Skeletal muscle tissue (tissue), 5 donors: Measurements from ENCODE around the gene CLSTN3. TPM values are rescaled to one million over a fixed set of nuclear protein-coding genes. Genes with fewer than 3 reads are reported as not detected.
A peak's percentile ranks its signal among the peaks of the same experiment; 100 is the strongest.

ENCODE experiments used
- H3K27ac ChIP-seq: one replicate; pipeline ENCODE4 v1.7.0; 2013; ENCODE audit warnings: mild to moderate bottlenecking, low read depth, low read length, inconsistent platforms
- H3K27me3 ChIP-seq, 3 donors: one replicate each; pipeline ENCODE4 v1.7.0; 2013; ENCODE audit warnings: low read length in 3 of 3; ENCODE audit not compliant: control insufficient read depth in 3 of 3, insufficient read depth in 3 of 3
- H3K36me3 ChIP-seq, 3 donors: one replicate each; pipeline ENCODE4 v1.7.0; 2013; ENCODE audit warnings: low read length in 3 of 3; ENCODE audit not compliant: control insufficient read depth in 3 of 3, insufficient read depth in 3 of 3
- H3K4me1 ChIP-seq, 3 donors: one replicate each; pipeline ENCODE4 v1.7.0; 2013; ENCODE audit warnings: low read length in 3 of 3, mild to moderate bottlenecking in 3 of 3; ENCODE audit not compliant: control insufficient read depth in 3 of 3, insufficient read depth in 3 of 3
- H3K4me3 ChIP-seq, 3 donors: one replicate each; pipeline ENCODE4 v1.7.0; 2013; ENCODE audit warnings: low read length in 3 of 3
- H3K9ac ChIP-seq, 3 donors: one replicate each; pipeline ENCODE4 v1.7.0; 2013; ENCODE audit warnings: low read length in 3 of 3, mild to moderate bottlenecking in 3 of 3, moderate library complexity in 2 of 3, low read depth in 1 of 3
- H3K9me3 ChIP-seq, 3 donors: one replicate each; pipeline ENCODE4 v1.7.0; 2013; ENCODE audit warnings: low read length in 3 of 3; ENCODE audit not compliant: control insufficient read depth in 3 of 3
- small RNA-seq: library from RNA; depleted of rRNA; stranded (forward); fragments of <200 nt; gene quantifications from one replicate; pipeline ENCODE3, GENCODE V24; 2014
- total RNA-seq: library from RNA; depleted of rRNA; stranded (reverse); fragments of >200 nt; gene quantifications from one replicate; pipeline ENCODE4 v1.2.3, GENCODE V29; 2014
- donor health status: Osteomylitis.

CLSTN3 gene
- total RNA-seq, 1 donor from 2014 or later, result 15.1 TPM

DNA sequence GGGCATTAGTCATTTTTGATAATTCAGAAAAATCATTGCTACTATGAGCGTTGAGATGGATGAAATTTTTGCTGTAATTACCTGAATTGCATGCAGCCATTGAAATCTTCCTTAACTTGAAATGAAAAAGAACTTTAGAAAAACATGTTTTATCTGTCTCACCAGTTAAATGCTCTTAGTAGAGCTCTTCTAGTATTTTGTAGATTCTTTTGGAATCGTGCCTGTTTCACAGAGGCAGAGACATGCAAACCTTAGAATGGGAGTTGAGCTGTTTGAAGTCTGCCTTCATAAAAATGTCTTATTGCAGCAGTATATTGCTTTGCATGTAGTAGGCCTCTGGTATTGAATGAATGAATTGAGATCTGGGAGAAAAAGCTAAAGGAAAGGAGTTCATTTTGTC lies 63.5 kb downstream of the CLSTN3 start:
- Histone ChIP-seq H3K9me3 (no peaks in the 10 kb centered on the region), H3K27ac (no peak overlapping the region), H3K36me3 (peaks cover 10 to 18% (median 18%) of the 10 kb centered on the region in 3 donors), H3K9ac (no peak overlapping the region), H3K4me1 (peaks cover 10 to 15% (median 14%) of the 10 kb centered on the region in 3 donors), H3K27me3 (no peaks in the 10 kb centered on the region), H3K4me3 (no peak overlapping the region)

- H3K36me3 ChIP-seq, result peaks cover 21 to 39% (median 31%) of the 10 kb centered on the region in 3 donors
- no peak overlapping the region for H3K4me3 ChIP-seq
- H3K27me3 ChIP-seq, result no peaks in the 10 kb centered on the region
- H3K27ac ChIP-seq, result no peak overlapping the region
- H3K9ac ChIP-seq, result no peak overlapping the region
- H3K9me3 ChIP-seq, result no peaks in the 10 kb centered on the region
- no peaks in the 10 kb centered on the region for H3K4me1 ChIP-seq
Measured at GRCh38 chr12:7197841-7198240, 67.7 kb downstream of the CLSTN3 start.

- Histone ChIP-seq H3K27ac (no peak overlapping the region), H3K27me3 (no peaks in the 10 kb centered on the region), H3K9ac (no peak overlapping the region), H3K4me3 (no peak overlapping the region), H3K36me3 (peaks cover 34 to 57% (median 55%) of the 10 kb centered on the region in 3 donors), H3K4me1 (peaks cover under 1 to 5% (median 4%) of the 10 kb centered on the region in 3 donors), H3K9me3 (no peaks in the 10 kb centered on the region)
Measured at GRCh38 chr12:7203109-7203508, 72.9 kb downstream of the CLSTN3 start.

- peaks cover 6 to 10% (median 8%) of the 10 kb centered on the region in 3 donors for H3K4me1 ChIP-seq
Measured at GRCh38 chr12:7205091-7205490, 74.9 kb downstream of the CLSTN3 start.

GRCh38 chr12:7206691-7207090 lies 76.5 kb downstream of the CLSTN3 start:
- no peak overlapping the region for H3K4me3 ChIP-seq

More at GRCh38 chr12:7205091-7205490, 74.9 kb downstream of the CLSTN3 start:
- Histone ChIP-seq H3K4me3 (no peak overlapping the region), H3K27ac (no peak overlapping the region), H3K36me3 (peaks cover 52 to 71% (median 69%) of the 10 kb centered on the region in 3 donors), H3K27me3 (no peaks in the 10 kb centered on the region), H3K9ac (no peak overlapping the region), H3K9me3 (no peaks in the 10 kb centered on the region)

DNA sequence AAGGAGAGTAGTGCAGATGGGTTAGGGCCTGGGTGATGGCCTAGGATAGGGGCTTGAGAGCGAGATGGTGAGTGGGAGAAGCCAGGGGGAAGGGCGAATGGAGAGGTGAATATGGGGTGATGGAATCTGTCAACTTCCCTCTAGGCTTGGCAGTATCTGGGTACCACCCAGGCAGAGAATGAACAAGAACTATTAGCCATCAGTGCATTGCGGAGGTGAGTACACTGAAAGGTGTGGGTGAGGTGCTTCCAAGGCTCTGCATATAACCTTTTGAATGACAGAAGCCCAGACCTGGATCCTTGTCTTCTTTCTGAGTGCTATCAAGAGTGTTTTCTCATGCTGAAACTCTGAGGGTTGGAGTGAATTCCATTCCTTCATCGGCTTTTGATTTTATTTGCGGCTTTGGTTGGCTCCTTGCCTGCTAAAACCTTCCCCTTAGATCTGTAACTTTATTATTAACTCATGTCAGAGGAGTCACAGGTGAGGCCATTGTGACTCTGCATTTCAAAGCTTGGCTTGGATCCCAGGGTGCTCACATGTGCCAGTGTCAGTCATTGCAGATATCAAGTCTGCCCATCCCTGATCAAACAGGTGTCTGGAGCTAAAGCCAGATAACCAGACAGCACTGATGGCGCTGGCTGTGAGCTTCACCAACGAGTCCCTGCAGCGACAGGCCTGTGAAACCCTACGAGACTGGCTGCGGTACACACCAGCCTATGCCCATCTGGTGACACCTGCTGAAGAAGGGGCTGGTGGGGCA lies 77.9 kb downstream of the CLSTN3 start:
- peak overlapping the region in 1 of 3 donors; percentile 17 for H3K4me3 ChIP-seq
- H3K9me3 ChIP-seq, result no peaks in the 10 kb centered on the region
- peak overlapping the region; percentile 70 for H3K27ac ChIP-seq
- H3K36me3 ChIP-seq, result peaks cover 49 to 68% (median 68%) of the 10 kb centered on the region in 3 donors
- H3K9ac ChIP-seq, result no peak overlapping the region
- peaks cover 6 to 10% (median 8%) of the 10 kb centered on the region in 3 donors for H3K4me1 ChIP-seq
- no peaks in the 10 kb centered on the region for H3K27me3 ChIP-seq

More at GRCh38 chr12:7206691-7207090, 76.5 kb downstream of the CLSTN3 start:
- Histone ChIP-seq H3K27me3 (no peaks in the 10 kb centered on the region), H3K4me1 (peaks cover 6 to 10% (median 8%) of the 10 kb centered on the region in 3 donors), H3K27ac (no peak overlapping the region), H3K9me3 (no peaks in the 10 kb centered on the region), H3K36me3 (peaks cover 58 to 77% (median 72%) of the 10 kb centered on the region in 3 donors), H3K9ac (no peak overlapping the region)

Small RNAs within 50 kb of the gene (small RNA-seq; reads per million reads assigned to genes)
- not detected for gene RNU6-485P

Other genes starting within 250 kb of the CLSTN3 start
- 12.5 TPM for gene LRRC23, start 225.5 kb upstream of the CLSTN3 start, total RNA-seq
- gene ENO2, start 215.8 kb upstream of the CLSTN3 start, total RNA-seq, result 2.6 TPM
- gene ATN1, start 202.4 kb upstream of the CLSTN3 start, total RNA-seq, result 7.3 TPM
- not detected for gene RNU7-1, start 186.6 kb upstream of the CLSTN3 start, total RNA-seq
- 205 TPM for gene C12orf57, start 186.3 kb upstream of the CLSTN3 start, total RNA-seq
- gene PTPN6, start 179.0 kb upstream of the CLSTN3 start, total RNA-seq, result 7.8 TPM
- gene PHB2, start 159.7 kb upstream of the CLSTN3 start, total RNA-seq, result 273 TPM
- gene EMG1, start 159.5 kb upstream of the CLSTN3 start, total RNA-seq, result 28.2 TPM
- gene LPCAT3, start 111.9 kb upstream of the CLSTN3 start, total RNA-seq, result 14.6 TPM
- gene C1S, start 69.7 kb upstream of the CLSTN3 start, total RNA-seq, result 89.8 TPM
- 76.7 TPM for gene C1R, start 37.9 kb upstream of the CLSTN3 start, total RNA-seq
- gene C1RL, start 21.2 kb upstream of the CLSTN3 start, total RNA-seq, result 10.4 TPM
- not detected for gene RBP5, start 1.5 kb upstream of the CLSTN3 start, total RNA-seq
- gene PEX5, start 59.3 kb downstream of the CLSTN3 start, total RNA-seq, result 39.7 TPM
- gene ACSM4, start 173.7 kb downstream of the CLSTN3 start, total RNA-seq, result not detected